HG03095 (cell line): ENCODE data around the gene NES.

Source experiments
- ATAC-seq: cut with Tn5 transposase; IDR thresholded peaks from one replicate; pipeline ENCODE4 v1.9.1; 2021; ENCODE audit warnings: moderate library complexity; ENCODE audit not compliant: unreplicated experiment

The NES gene

GRCh38 chr1:156625436-156626078 is 51.6 kb downstream of the NES start:
- no peak for ATAC-seq

- ATAC-seq = no peak
These were observed 52.3 kb downstream of the NES start for GRCh38 chr1:156624814-156625435.

GRCh38 chr1:156623946-156624813 is 53.0 kb downstream of the NES start:
- no peak for ATAC-seq

GRCh38 chr1:156622581-156623297 is 54.5 kb downstream of the NES start:
- no peak for ATAC-seq

GRCh38 chr1:156619582-156619955 is 57.6 kb downstream of the NES start:
- ATAC-seq = no peak

GRCh38 chr1:156618853-156619581 is 58.2 kb downstream of the NES start, which contains the start of gene HAPLN2:
Gene HAPLN2, plus strand, starts transcription at chr1:156619415. Its CDS starts 4,076 bp downstream, at chr1:156623491.
- no peak for ATAC-seq
